HepG2 (cell line): Measurements from ENCODE around the gene ZNF500. TPM values are rescaled to one million over a fixed set of nuclear protein-coding genes. Genes with fewer than 3 reads are reported as not detected.
A peak's percentile ranks its signal among the peaks of the same experiment; 100 is the strongest.

ENCODE experiments used
- AGO1 ChIP-seq: fragments of 200-400 bp; formaldehyde crosslinking; IDR thresholded peaks from 2 replicates; pipeline ENCODE4 v1.6.1; 2017; ENCODE audit warnings: mild to moderate bottlenecking, low read depth, low read length, moderate library complexity; ENCODE audit not compliant: poor library complexity, severe bottlenecking
- CAMTA2 ChIP-seq: sonication (generic); formaldehyde crosslinking; IDR thresholded peaks from 2 replicates; pipeline ENCODE4 v1.4.0; 2020; ENCODE audit warnings: mild to moderate bottlenecking, missing genetic modification reagents, borderline replicate concordance
- CENPX ChIP-seq: sonication (generic); formaldehyde crosslinking; IDR thresholded peaks from 2 replicates; pipeline ENCODE4 v1.9.0; 2021; ENCODE audit warnings: mild to moderate bottlenecking, missing genetic modification reagents, moderate library complexity
- FOXC1 ChIP-seq: sonication (generic); formaldehyde crosslinking; IDR thresholded peaks from 2 replicates; pipeline ENCODE4 v1.8.0; 2022; ENCODE audit warnings: mild to moderate bottlenecking, missing genetic modification reagents, borderline replicate concordance
- FOXK1 ChIP-seq: sonication (generic); formaldehyde crosslinking; IDR thresholded peaks from 2 replicates; pipeline ENCODE4 v1.4.0; 2020; ENCODE audit warnings: low read depth, missing genetic modification reagents, borderline replicate concordance
- PTBP1 ChIP-seq: fragments of 200-400 bp; formaldehyde crosslinking; IDR thresholded peaks from 2 replicates; pipeline ENCODE4 v1.6.1; 2018; ENCODE audit warnings: low read length, low read depth; ENCODE audit not compliant: poor library complexity, severe bottlenecking
- SP140L ChIP-seq: sonication (generic); formaldehyde crosslinking; IDR thresholded peaks from 2 replicates; pipeline ENCODE4 v1.4.0; 2020; ENCODE audit warnings: missing genetic modification reagents, borderline replicate concordance
- ZFP37 ChIP-seq: sonication (generic); formaldehyde crosslinking; IDR thresholded peaks from 2 replicates; pipeline ENCODE4 v1.4.0; 2020; ENCODE audit warnings: missing genetic modification reagents, borderline replicate concordance
- ZNF605 ChIP-seq: sonication (generic); formaldehyde crosslinking; IDR thresholded peaks from 2 replicates; pipeline ENCODE4 v1.8.0; 2022; ENCODE audit warnings: mild to moderate bottlenecking, missing genetic modification reagents
- polyA plus RNA-seq, 8 experiments: library from polyadenylated mRNA; depleted of rRNA in 3 of 8; stranded (reverse) in 7 of 8; unstranded in 1 of 8; fragments of >200 nt; fragmentation: Illumina TruSeq in 4 of 8; extraction: Trizol in 4 of 8; gene quantifications; 2 replicates each; pipeline versions ENCODE4 v1.2.1 to v1.2.3, GENCODE V29; 2011 to 2016; ENCODE audit warnings: low read depth in 4 of 8, missing spikeins in 1 of 8, mixed read lengths in 1 of 8; ENCODE audit not compliant: insufficient read depth in 1 of 8
- total RNA-seq, 5 experiments: library from RNA; depleted of rRNA; stranded (reverse); fragments of >200 nt; fragmentation: Illumina TruSeq; extraction: Trizol; gene quantifications; 2 replicates each; pipeline ENCODE4 v1.2.3, GENCODE V29; 2016; ENCODE audit warnings: low read depth in 1 of 5
- TF ChIP-seq, protein P1 (sequence below), 2 experiments: fragments of 450-650 bp in 1 of 2; sonication (generic) in 1 of 2; formaldehyde crosslinking in 1 of 2; IDR thresholded peaks; 2 replicates each; pipeline versions ENCODE4 v1.6.1 to v1.8.0; 2016 to 2022; ENCODE audit warnings: antibody characterized with exemption in 1 of 2, mild to moderate bottlenecking in 1 of 2, missing genetic modification reagents in 1 of 2
- TF ChIP-seq, protein P2 (sequence below): sonication (generic); formaldehyde crosslinking; IDR thresholded peaks from 2 replicates; pipeline ENCODE4 v1.8.0; 2023; ENCODE audit warnings: mild to moderate bottlenecking, missing genetic modification reagents
- TF ChIP-seq, protein P3 (sequence below): sonication (generic); formaldehyde crosslinking; IDR thresholded peaks from 2 replicates; pipeline ENCODE4 v1.4.0; 2020; ENCODE audit warnings: missing genetic modification reagents, borderline replicate concordance

ZNF500 gene
- total and polyA plus RNA-seq, 2 of the 13 experiments (the other 11 are each of a cell fraction or from before 2014, with no cell fraction given) = 6.1 to 12.2 TPM

DNA sequence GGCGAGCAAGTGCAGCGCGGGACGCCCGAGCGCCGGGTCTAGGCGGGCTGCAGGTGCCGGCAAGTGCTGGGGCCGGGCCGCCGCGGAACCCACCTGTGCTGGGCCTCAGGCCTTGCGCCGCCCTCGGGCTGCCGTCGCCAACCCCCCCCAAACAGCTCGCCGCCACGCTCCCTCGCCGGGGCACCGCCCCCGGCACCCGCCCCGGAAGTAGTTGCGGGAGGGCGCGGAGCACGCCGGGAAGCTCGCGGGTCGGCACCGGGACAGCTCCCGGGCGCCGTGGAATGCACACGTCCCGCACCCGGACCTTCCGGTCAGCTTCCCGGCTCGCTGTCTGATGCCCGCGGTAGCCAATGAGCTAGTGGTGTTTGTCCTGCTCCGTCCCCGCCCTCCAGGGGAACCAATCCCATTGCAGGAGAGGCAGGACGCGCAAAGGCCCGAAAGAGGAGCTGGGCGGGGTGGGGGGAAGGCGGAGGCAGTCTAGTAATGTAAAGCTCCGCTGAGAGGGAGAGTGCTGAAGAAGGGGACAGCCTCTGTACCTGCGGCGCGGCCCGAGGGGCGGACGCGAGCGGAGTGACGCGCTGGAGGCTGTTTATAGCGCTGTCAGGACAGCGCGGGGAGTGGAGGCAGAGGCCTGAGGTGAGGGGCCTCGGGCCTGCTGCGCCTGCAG, 32.8 kb downstream of the ZNF500 start, which contains the start of the genes ANKS3 and DNAAF8 (continued):
- TF ChIP-seq, protein P1, sequence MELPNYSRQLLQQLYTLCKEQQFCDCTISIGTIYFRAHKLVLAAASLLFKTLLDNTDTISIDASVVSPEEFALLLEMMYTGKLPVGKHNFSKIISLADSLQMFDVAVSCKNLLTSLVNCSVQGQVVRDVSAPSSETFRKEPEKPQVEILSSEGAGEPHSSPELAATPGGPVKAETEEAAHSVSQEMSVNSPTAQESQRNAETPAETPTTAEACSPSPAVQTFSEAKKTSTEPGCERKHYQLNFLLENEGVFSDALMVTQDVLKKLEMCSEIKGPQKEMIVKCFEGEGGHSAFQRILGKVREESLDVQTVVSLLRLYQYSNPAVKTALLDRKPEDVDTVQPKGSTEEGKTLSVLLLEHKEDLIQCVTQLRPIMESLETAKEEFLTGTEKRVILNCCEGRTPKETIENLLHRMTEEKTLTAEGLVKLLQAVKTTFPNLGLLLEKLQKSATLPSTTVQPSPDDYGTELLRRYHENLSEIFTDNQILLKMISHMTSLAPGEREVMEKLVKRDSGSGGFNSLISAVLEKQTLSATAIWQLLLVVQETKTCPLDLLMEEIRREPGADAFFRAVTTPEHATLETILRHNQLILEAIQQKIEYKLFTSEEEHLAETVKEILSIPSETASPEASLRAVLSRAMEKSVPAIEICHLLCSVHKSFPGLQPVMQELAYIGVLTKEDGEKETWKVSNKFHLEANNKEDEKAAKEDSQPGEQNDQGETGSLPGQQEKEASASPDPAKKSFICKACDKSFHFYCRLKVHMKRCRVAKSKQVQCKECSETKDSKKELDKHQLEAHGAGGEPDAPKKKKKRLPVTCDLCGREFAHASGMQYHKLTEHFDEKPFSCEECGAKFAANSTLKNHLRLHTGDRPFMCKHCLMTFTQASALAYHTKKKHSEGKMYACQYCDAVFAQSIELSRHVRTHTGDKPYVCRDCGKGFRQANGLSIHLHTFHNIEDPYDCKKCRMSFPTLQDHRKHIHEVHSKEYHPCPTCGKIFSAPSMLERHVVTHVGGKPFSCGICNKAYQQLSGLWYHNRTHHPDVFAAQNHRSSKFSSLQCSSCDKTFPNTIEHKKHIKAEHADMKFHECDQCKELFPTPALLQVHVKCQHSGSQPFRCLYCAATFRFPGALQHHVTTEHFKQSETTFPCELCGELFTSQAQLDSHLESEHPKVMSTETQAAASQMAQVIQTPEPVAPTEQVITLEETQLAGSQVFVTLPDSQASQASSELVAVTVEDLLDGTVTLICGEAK (IDR thresholded peaks at IDR 0.05) = peak; percentile 44
- TF ChIP-seq, protein P1 (CRISPR knock-in tag; IDR thresholded peaks at IDR 0.05) = peak; percentile 54; the same call in 1 of the 2 replicates
- TF ChIP-seq FOXK1 (CRISPR knock-in tag) (peak; percentile 82; the same call in 1 of the 2 replicates), CENPX (CRISPR knock-in tag) (no peak), FOXC1 (peak; percentile 88; the same call in 1 of the 2 replicates), PTBP1 (no peak), AGO1 (peak; percentile 69), SP140L (CRISPR knock-in tag) (no peak), ZNF605 (CRISPR knock-in tag) (no peak), CAMTA2 (CRISPR knock-in tag) (peak; percentile 81; the same call in 1 of the 2 replicates), ZFP37 (CRISPR knock-in tag) (no peak)
- TF ChIP-seq, protein P2, sequence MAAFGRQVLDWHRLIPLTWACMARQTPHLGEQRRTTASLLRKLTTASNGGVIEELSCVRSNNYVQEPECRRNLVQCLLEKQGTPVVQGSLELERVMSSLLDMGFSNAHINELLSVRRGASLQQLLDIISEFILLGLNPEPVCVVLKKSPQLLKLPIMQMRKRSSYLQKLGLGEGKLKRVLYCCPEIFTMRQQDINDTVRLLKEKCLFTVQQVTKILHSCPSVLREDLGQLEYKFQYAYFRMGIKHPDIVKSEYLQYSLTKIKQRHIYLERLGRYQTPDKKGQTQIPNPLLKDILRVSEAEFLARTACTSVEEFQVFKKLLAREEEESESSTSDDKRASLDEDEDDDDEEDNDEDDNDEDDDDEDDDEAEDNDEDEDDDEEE (CRISPR knock-in tag) = peak; percentile 78; the same call in 1 of the 2 replicates
- TF ChIP-seq, protein P3, sequence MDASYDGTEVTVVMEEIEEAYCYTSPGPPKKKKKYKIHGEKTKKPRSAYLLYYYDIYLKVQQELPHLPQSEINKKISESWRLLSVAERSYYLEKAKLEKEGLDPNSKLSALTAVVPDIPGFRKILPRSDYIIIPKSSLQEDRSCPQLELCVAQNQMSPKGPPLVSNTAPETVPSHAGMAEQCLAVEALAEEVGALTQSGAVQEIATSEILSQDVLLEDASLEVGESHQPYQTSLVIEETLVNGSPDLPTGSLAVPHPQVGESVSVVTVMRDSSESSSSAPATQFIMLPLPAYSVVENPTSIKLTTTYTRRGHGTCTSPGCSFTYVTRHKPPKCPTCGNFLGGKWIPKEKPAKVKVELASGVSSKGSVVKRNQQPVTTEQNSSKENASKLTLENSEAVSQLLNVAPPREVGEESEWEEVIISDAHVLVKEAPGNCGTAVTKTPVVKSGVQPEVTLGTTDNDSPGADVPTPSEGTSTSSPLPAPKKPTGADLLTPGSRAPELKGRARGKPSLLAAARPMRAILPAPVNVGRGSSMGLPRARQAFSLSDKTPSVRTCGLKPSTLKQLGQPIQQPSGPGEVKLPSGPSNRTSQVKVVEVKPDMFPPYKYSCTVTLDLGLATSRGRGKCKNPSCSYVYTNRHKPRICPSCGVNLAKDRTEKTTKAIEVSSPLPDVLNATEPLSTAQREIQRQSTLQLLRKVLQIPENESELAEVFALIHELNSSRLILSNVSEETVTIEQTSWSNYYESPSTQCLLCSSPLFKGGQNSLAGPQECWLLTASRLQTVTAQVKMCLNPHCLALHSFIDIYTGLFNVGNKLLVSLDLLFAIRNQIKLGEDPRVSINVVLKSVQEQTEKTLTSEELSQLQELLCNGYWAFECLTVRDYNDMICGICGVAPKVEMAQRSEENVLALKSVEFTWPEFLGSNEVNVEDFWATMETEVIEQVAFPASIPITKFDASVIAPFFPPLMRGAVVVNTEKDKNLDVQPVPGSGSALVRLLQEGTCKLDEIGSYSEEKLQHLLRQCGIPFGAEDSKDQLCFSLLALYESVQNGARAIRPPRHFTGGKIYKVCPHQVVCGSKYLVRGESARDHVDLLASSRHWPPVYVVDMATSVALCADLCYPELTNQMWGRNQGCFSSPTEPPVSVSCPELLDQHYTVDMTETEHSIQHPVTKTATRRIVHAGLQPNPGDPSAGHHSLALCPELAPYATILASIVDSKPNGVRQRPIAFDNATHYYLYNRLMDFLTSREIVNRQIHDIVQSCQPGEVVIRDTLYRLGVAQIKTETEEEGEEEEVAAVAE (CRISPR knock-in tag) = no peak
